ENCODE data around the gene STX12.
"Not testable (repeated sequence)": the region's sequence is repeated elsewhere in the genome, so short reads cannot be mapped to it uniquely, and the experiment has no call there.

The STX12 gene

DNA sequence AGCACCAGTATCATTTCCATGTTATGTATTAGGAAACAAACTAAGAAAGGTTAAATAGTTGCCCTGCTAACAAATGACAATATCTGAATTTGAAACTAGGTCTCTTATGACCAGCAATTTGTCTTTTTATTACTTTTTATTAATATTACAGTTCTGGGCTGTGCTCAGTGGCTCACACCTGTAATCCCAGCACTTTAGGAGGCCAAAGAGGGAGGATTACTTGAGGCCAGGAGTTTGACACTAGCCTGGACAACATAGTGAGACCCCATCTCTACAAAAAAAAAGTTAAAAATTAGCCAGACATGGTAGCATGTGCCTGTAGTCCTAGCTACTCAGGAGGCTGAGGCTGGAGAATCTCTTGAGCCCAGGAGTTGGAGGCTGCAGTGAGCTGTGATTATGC is 3.3 kb downstream of the STX12 start:
- not testable (repeated sequence) for DNase-seq

DNA sequence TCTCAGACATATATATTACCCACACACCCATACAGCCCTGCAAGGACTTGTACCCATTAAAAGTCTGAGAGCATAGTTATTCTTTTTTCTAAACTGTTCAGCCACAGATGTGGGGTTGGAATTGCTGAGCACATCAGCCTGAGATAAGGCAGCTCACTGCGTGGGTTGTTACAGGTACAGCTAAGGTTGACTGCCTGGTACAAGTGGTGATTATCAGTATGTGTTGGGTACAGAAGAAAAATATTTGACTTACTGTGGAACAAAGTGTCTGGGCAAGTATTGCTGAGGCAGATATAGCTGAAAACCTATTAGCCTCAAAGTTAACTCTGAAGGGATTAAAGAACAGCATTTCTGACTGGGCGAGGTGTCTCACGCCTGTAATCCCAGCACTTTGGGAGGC is 5.0 kb downstream of the STX12 start:
- DNase-seq = no peak

DNA sequence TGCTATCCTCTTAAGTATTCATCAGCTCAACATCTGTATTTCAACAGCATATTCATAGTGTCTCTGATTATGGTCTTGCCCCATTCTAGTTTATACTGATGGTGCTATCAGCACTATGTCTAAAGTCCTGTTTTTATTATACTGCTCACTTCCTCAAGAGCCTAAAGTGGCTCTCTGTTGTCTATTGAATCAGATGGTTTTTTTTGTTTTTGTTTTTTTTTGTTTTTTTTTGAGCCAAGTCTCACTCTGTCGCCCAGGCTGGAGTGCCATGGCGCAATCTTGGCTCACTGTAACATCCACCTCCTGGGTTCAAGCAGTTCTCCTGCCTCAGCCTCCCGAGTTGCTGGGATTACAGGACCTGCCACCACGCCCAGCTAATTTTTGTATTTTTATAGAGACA is 6.1 kb downstream of the STX12 start:
- DNase-seq = no peak

- DNase-seq = no peak
Observed at GRCh38 chr1:27782950-27783349, 9.9 kb downstream of the STX12 start.

GRCh38 chr1:27784700-27785099 is 11.7 kb downstream of the STX12 start:
- DNase-seq = no peak

GRCh38 chr1:27785781-27786455 is 12.9 kb downstream of the STX12 start:
- DNase-seq = no peak

- no peak for DNase-seq
Observed at GRCh38 chr1:27787895-27788294, 14.9 kb downstream of the STX12 start.

- no peak for DNase-seq
Observed at GRCh38 chr1:27789540-27790041, 16.6 kb downstream of the STX12 start.

GRCh38 chr1:27790270-27790669 is 17.3 kb downstream of the STX12 start:
- DNase-seq = not testable (repeated sequence)

- DNase-seq = no peak
Observed at GRCh38 chr1:27795601-27796000, 22.6 kb downstream of the STX12 start.

DNA sequence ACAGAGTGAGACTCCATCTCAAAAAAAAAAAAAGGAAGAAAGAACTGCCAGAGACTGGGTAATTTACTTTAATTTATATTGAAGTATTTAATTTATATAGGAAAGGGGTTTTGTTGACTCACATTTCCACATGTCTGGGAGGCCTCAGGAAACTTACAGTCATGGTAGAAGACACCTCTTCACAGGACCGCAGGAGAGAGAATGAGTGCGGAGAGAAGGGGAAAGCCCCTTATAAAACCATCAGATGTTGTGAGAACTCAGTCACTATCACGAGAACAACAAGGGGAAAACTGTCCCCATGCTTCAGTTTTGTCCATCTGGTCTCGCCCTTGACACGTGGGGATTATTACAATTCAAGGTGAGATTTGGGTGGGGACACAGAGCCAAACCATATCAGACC is 31.8 kb downstream of the STX12 start:
- DNase-seq = peak; percentile 25

DNA sequence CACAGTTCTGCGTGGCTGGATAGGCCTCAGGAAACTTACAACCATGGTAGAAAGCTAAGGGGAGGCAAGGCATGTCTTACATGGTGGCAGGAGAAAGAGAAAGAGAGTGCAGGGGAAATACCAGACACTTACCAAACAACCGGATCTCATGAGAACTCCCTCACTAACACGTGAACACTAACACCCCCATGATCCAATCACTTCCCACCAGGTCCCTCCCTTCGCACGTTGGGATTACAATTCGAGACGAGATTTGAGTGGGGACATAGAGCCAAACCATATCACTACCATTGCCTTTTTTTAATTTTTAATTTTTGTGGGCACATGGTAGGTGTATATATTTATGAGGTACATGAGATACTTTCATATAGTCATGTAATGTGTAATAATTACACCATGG is 33.7 kb downstream of the STX12 start:
- no peak for DNase-seq

DNA sequence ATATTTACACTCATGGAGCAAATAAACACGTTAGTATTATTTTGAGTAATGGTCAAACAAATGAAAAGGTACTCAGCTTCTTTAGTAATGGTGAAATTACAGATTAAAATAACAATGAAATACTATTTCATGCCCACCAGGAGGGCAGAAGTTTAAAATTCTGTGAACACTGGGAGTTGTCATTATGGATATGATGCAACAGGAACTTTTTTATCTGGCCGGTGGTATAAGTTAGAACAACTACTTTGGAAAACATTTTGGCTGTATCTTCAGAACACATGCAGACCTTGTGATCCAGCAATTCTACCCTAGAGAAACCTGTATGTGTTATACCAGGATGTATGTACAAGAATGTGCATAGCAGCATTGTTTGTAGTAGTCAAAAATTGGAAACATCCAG is 34.4 kb downstream of the STX12 start:
- no peak for DNase-seq

- DNase-seq = not testable (repeated sequence)
Observed at GRCh38 chr1:27808131-27808530, 35.1 kb downstream of the STX12 start.

DNA sequence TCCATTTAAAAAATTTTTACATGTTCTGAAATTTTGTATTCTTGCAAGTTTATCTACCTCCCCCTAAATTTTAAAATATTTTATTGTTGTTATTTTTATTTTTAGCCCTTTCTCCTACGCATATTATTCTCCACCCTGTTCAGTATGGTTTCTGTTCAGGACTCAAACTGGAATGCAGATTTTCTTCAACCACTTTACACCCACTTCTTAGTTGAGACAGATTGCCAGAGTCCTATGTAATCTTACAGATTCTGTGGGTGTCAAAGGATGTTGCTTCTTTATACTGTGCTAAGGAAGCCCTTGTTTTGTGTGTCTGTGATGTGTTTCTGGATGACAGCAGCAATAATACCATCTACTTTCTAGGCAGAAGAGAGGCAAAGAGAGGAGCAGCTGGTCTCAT is 36.9 kb downstream of the STX12 start:
- no peak for DNase-seq

DNA sequence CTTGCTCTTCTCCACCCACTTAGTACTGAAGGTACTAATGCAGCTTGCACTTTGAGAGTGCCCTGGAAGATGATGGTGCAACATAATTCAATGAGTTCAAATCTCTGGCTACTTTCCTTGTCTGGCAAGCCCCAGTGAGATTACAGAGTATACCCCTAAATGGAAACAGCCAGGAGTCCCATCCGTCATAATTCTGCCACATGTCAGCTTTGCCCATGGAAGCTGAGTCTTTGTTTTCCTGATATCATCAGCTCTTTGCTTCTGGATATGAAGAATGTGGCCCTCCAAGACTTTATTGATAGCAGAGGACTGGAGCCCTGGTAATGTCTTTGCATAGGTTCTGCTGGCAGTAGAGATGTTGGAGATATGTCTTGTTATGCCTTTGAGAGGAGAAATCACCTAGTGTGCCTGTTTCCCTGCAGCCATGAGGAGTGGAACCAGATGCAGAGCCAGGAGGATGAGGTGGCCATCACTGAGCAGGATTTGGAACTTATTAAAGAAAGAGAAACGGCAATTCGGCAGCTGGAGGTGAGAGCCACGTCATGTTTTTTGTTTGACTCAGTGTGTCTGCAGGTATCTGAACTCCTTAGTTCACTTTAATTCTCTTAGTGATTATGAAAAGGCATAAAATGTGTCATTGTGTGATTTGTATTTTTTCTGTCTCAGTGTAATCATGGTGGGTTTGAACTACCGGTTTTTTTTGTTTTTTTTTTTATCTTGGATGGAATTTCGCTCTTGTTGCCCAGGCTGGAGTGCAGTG is 38.9 kb downstream of the STX12 start:
- DNase-seq = no peak

GRCh38 chr1:27816921-27817630 is 44.1 kb downstream of the STX12 start:
- DNase-seq = no peak

GRCh38 chr1:27821761-27822315 is 48.8 kb downstream of the STX12 start:
- no peak for DNase-seq

DNA sequence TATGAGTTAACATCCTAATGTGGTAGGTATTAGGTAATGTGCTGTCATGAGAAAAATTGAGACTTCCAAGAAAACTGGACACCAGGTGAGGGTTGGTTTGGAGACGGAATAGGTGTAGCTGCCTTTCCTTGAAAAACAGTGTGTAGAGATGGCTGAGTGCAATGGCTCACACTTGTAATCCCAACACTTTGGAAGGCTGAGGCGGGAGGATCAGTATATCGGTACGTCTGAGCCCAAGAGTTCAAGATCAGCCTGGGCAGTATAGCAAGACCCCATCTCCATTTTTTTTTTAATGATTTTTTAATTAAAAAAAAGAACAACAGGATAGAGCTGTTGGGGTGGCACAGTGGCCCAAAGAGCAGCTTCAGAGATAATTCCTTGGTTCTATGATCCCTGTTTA is 50.8 kb downstream of the STX12 start:
- no peak for DNase-seq

DNA sequence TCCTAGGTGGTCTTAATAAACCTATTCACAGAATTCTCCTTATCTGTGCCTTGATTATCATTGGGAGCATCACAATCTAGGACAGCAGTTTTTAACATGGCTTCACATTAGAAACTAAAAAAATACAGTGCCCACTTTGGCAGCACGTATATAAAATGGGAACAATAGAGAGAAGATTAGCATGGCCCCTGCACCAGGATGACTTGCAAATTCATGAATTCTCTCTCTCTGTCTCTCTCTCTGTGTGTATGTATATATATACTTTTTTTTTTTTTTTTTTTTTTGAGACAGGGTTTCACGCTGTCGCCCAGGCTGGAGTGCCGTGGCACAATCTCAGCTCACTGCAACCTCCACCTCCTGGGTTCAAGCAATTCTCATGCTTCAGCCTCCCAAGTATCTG is 51.4 kb downstream of the STX12 start:
- DNase-seq = no peak

DNA sequence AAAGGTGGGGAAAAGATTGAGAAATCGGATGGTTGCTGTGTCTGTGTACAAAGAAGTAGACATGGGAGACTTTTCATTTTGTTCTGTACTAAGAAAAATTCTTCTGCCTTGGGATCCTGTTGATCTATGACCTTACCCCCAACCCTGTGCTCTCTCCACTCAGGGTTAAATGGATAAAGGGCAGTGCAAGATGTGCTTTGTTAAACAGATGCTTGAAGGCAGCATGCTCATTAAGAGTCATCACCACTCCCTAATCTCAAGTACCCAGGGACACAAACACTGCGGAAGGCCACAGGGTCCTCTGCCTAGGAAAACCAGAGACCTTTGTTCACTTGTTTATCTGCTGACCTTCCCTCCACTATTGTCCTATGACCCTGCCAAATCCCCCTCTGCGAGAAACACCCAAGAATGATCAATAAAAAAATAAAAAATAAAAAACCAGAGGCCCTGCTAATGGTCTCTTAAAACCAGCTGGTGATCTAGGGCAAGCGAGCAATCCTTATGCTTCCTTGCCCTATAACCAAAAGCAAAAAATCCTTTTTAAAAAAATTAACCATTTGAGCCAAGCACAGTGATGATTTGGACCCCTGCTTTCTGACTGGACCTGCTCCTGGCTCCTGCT is 56.4 kb downstream of the STX12 start:
- not testable (repeated sequence) for DNase-seq

DNA sequence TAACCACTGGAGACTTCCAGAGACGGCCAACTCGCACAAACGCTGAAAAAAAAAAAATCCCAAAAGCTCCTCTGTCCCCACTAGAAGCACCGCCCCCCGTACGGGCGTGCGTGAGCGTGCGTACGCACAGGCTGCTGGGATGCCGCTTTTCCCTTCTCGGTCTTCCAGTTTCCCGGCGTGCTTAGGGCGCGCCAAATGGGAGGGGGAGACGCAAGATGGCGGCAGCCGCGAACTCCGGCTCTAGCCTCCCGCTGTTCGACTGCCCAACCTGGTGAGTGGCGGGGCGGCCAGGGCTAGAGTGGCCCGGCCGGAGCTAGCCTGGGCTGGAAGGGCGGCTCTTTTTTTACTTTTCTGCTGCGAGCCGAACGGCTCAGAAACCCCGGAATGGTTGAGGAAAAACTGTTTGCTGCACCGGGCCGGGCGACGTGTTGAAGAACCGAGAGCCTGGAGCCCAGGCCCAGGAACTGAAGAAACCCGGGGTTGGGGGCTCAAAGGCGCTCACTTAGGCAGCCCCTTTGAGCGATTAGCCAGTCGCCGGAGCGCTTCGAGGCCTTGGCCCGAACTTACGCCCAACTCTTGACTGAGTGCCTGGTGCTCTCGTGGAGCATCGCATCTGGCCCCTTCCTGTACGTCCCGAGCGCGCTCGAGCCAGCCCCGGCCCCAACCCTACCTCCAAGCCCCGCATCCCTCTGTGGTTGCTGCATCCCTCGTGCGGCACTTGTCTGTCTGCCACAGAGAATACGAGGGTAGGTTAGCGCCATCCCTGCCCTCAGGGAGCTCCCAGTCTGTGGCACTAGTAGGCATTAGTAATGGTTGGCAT is 57.8 kb downstream of the STX12 start, which contains the start of gene PPP1R8:
Gene PPP1R8 (plus strand): TSS at position 162 of the 820 bp plus-strand sequence. CDS start 54 bp downstream, at position 216.
- peak; percentile 95 for DNase-seq
